Neutrophil (primary cell): ENCODE data around the gene MYL9.

ENCODE experiments used
- H3K27ac ChIP-seq: fragments of 200-600 bp; sonication (generic); 2 replicates; pipeline ENCODE4 v1.5.1; 2016; ENCODE audit warnings: mild to moderate bottlenecking, moderate library complexity
- H3K27me3 ChIP-seq: fragments of 200-600 bp; sonication (generic); 2 replicates; pipeline ENCODE4 v1.6.0; 2016; ENCODE audit warnings: mild to moderate bottlenecking
- H3K36me3 ChIP-seq: fragments of 200-600 bp; sonication (generic); 2 replicates; pipeline ENCODE4 v1.5.1; 2017
- H3K4me1 ChIP-seq, 2 experiments: fragments of 200-600 bp in 1 of 2; sonication (generic) in 1 of 2; 1 replicate in 1 of 2; 2 replicates in 1 of 2; pipeline versions ENCODE4 v1.5.1 to v1.6.1; 2013 to 2016; ENCODE audit warnings: low read depth in 1 of 2, low read length in 1 of 2, mild to moderate bottlenecking in 1 of 2, moderate library complexity in 1 of 2; ENCODE audit not compliant: control insufficient read depth in 1 of 2, insufficient read depth in 1 of 2
- H3K4me3 ChIP-seq, 2 experiments: fragments of 200-600 bp in 1 of 2; sonication (generic) in 1 of 2; 1 replicate in 1 of 2; 2 replicates in 1 of 2; pipeline ENCODE4 v1.5.1; 2013 to 2016; ENCODE audit warnings: low read depth in 1 of 2, low read length in 1 of 2, mild to moderate bottlenecking in 1 of 2, moderate library complexity in 1 of 2
- H3K9me3 ChIP-seq: fragments of 200-600 bp; sonication (generic); 2 replicates; pipeline ENCODE4 v1.5.1; 2016
- CTCF ChIP-seq: fragments of 200-600 bp; sonication (generic); IDR thresholded peaks from 2 replicates; pipeline ENCODE4 v1.5.1; 2016; ENCODE audit warnings: antibody characterized with exemption

Gene MYL9

GRCh38 chr20:36599912-36600345 lies 58.6 kb downstream of the MYL9 start:
- Histone ChIP-seq H3K27me3 (no peaks in the 10 kb centered on the region), H3K9me3 (no peaks in the 10 kb centered on the region), H3K36me3 (no peaks in the 10 kb centered on the region), H3K27ac (peak overlapping the region; percentile 61), H3K4me1 (peaks cover 17 to 19% of the 10 kb centered on the region in 2 experiments), H3K4me3 (no peak overlapping the region)
- TF ChIP-seq CTCF, result no peak
